ENCODE data around the gene CEP97. TPM values are rescaled to one million over a fixed set of nuclear protein-coding genes. Genes with fewer than 3 reads are reported as not detected.
A peak's percentile ranks its signal among the peaks of the same experiment; 100 is the strongest.
"Not testable (repeated sequence)": the region's sequence is repeated elsewhere in the genome, so short reads cannot be mapped to it uniquely, and the experiment has no call there.

Gene CEP97
- total RNA-seq, 1 donor from 2014 or later: 13.4 TPM

DNA sequence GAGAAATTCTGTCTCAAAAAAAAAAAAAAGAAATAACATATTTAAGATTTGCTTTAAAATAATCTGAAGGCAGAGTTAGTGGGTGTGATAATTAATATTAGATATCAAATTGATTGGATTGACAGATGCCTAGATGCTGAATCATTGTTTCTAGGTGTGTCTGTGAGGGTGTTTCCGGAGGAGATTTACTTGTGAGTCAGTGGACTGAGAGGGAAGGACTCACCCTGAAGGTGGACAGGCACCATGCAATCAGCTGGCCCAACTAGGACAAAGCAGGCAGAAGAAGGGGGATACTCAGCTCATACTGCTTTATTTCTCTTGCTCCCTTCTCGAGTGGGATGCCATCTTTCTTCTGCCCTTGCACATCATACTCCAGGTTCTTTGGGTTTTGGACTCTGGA lies 21.2 kb upstream of the CEP97 start:
- DNase-seq (ENCODE audit: low read depth): peak; percentile 93
- H3K27me3 ChIP-seq (ENCODE audit: control insufficient read depth, insufficient read depth, low read length): no peaks in the 10 kb centered on the region
- FAIRE-seq: no peak
- TF ChIP-seq, protein P1, sequence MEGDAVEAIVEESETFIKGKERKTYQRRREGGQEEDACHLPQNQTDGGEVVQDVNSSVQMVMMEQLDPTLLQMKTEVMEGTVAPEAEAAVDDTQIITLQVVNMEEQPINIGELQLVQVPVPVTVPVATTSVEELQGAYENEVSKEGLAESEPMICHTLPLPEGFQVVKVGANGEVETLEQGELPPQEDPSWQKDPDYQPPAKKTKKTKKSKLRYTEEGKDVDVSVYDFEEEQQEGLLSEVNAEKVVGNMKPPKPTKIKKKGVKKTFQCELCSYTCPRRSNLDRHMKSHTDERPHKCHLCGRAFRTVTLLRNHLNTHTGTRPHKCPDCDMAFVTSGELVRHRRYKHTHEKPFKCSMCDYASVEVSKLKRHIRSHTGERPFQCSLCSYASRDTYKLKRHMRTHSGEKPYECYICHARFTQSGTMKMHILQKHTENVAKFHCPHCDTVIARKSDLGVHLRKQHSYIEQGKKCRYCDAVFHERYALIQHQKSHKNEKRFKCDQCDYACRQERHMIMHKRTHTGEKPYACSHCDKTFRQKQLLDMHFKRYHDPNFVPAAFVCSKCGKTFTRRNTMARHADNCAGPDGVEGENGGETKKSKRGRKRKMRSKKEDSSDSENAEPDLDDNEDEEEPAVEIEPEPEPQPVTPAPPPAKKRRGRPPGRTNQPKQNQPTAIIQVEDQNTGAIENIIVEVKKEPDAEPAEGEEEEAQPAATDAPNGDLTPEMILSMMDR (IDR thresholded peaks at IDR 0.05; ENCODE audit: insufficient read depth, low read length, severe bottlenecking): no peak
- H3K4me3 ChIP-seq (ENCODE audit: low read depth, low read length): peak overlapping the region; percentile 15
- no peaks in the 10 kb centered on the region for H3K36me3 ChIP-seq (ENCODE audit: control insufficient read depth, insufficient read depth, low read length)

DNA sequence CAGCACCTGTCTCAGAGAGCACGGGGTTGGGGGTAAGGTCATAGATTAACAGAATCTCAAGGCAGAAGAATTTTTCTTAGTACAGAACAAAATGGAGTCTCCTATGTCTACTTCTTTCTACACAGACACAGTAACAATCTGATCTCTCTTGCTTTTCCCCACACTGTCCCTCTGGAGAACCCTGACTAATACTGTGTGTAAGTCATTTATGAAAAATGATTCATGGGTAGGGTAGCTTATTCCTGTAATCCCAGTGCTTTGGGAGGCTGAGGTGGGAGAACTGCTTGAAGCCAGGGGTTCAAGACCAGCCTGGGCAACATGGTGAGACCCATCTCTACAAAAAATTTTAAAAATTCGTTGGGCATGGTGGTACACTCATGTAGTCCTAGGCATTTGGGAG lies 19.8 kb upstream of the CEP97 start:
- not testable (repeated sequence) for H3K27me3 ChIP-seq (ENCODE audit: control insufficient read depth, insufficient read depth, low read length); H3K36me3 ChIP-seq (ENCODE audit: control insufficient read depth, insufficient read depth, low read length); H3K4me3 ChIP-seq (ENCODE audit: low read depth, low read length); FAIRE-seq
- peak; percentile 82 for DNase-seq (ENCODE audit: low read depth)

DNA sequence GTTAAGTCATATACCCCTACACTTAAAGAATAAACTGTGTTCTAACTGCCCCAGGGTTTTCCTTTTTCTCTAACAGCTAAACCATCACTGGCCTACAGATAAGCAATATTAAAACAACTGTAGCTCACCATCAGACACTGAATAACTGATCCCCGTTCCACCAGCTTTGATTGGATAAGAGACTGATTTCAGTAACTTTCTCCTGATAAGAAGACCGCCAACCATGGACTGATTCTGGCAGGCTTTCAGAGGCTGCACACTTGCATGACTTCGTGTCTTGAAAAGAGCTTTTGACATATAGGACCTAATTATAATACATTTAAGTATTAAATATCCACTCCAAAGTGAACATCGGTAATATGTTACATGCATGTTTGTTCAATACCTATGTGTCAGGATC lies 15.3 kb upstream of the CEP97 start:
- Histone ChIP-seq H3K27me3 (ENCODE audit: control insufficient read depth, insufficient read depth, low read length) (no peaks in the 10 kb centered on the region), H3K36me3 (ENCODE audit: control insufficient read depth, insufficient read depth, low read length) (no peaks in the 10 kb centered on the region), H3K4me3 (ENCODE audit: low read depth, low read length) (no peak overlapping the region)
- TF ChIP-seq, protein P1 (IDR thresholded peaks at IDR 0.05; ENCODE audit: insufficient read depth, low read length, severe bottlenecking): no peak
- no peak for FAIRE-seq
- no peak for DNase-seq (ENCODE audit: low read depth)

DNA sequence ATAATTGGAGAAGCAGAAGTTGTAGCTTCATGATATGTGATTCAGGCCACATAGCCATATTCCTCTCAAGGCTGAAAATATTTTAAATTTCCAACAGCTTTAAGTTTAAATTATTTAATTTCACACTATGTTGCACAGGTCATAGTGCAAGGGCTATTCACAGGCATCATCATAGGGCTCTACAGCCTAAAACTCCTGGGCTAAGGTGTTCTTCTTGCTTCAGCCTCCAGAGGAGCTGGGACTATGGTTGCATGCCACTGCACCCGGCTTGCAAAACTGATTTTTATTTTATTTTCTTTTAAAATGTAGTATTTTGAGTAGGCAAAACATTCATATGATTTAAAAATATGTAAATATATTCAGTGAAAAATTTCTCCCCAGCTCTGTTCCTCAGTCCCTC lies 6.0 kb upstream of the CEP97 start:
- Histone ChIP-seq H3K4me3 (ENCODE audit: low read depth, low read length) (no peak overlapping the region), H3K36me3 (ENCODE audit: control insufficient read depth, insufficient read depth, low read length) (no peaks in the 10 kb centered on the region), H3K27me3 (ENCODE audit: control insufficient read depth, insufficient read depth, low read length) (no peaks in the 10 kb centered on the region)
- FAIRE-seq (no peak), DNase-seq (ENCODE audit: low read depth) (no peak)
- TF ChIP-seq, protein P1 (IDR thresholded peaks at IDR 0.05; ENCODE audit: insufficient read depth, low read length, severe bottlenecking): no peak

DNA sequence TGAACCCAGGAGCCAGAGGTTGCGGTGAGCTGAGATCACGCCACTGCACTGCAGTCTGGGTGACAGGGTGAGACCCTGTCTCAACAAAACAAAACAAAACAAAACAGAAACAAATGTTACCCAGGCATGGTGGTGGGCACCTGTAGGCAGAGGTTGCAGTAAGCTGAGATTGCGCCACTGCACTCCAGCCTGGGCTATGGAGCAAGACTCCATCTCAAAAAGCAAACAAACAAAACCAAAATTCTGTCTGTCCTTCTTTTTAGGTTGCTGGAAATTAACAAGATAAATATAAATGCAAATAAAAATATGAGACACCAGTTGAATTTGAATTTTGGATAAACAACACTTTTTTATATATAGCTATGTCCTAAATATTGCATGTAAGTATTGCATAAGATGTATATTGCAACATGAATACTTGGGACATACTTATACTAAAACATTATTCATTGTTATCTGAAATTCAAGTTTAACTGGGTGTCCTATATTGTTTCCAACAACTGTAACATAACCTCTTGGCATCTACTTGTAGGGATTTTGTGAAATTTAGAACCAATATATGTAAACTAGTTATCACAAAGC lies 4.7 kb upstream of the CEP97 start:
- FAIRE-seq: no peak
- peak; percentile 70 for DNase-seq (ENCODE audit: low read depth)
- TF ChIP-seq, protein P1 (IDR thresholded peaks at IDR 0.05; ENCODE audit: insufficient read depth, low read length, severe bottlenecking): no peak

DNA sequence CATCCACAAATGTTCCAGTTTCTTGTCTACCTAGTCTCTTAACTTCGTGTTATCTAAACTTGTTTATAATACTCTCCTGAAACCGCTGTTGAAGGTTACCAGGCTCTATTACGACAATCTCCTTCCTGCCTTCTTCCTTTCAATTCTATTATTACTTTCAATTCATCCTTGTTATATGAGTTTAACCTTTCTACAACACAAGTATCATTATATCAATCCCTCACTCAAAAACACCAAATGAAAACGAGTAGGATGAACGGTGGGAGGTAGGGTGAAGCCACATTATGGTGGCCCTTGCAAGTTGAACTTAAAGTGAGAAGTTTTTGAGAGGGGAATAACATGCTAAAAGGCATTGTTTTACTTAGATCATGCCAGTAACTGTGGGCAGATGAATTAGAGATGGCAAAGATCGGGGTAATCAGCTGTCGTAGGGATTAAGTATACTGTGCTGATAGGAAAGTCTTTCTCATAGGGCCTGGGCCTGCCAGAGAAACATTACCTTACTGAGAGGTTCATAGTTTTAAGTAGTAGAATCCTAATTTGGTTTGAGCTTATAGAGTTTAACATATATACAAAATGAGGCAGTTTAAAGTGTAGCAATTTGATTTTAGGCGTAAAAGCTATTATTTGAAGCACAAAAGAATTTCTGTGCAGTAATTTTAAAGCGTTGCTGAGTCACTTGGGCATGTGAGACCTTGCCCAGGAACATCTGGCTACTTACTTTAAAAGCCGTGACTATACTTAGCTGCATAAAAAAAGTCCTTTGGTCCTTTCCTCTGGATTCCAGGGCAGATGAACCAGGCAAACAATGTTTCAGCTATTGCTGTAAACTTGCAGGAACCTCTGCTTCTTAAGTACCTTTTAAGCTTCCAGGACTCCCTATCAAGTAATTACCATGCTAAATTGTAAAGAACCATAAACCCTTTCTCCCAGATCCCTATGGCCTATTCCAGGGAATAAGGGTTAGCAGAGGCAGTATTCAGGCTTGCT lies 3.3 kb upstream of the CEP97 start:
- DNase-seq (ENCODE audit: low read depth): peak; percentile 79

More for the DNA sequence above, 4.7 kb upstream of the CEP97 start:
- no peak overlapping the region for H3K4me3 ChIP-seq (ENCODE audit: low read depth, low read length)
- H3K36me3 ChIP-seq (ENCODE audit: control insufficient read depth, insufficient read depth, low read length): no peaks in the 10 kb centered on the region
- H3K27me3 ChIP-seq (ENCODE audit: control insufficient read depth, insufficient read depth, low read length): no peaks in the 10 kb centered on the region

More for the DNA sequence above, 3.3 kb upstream of the CEP97 start:
- no peaks in the 10 kb centered on the region for H3K36me3 ChIP-seq (ENCODE audit: control insufficient read depth, insufficient read depth, low read length)
- H3K4me3 ChIP-seq (ENCODE audit: low read depth, low read length): no peak overlapping the region
- TF ChIP-seq, protein P1 (IDR thresholded peaks at IDR 0.05; ENCODE audit: insufficient read depth, low read length, severe bottlenecking): no peak
- FAIRE-seq: no peak
- H3K27me3 ChIP-seq (ENCODE audit: control insufficient read depth, insufficient read depth, low read length): no peaks in the 10 kb centered on the region
